ENCODE results near the gene MPG.

Gene MPG

DNA sequence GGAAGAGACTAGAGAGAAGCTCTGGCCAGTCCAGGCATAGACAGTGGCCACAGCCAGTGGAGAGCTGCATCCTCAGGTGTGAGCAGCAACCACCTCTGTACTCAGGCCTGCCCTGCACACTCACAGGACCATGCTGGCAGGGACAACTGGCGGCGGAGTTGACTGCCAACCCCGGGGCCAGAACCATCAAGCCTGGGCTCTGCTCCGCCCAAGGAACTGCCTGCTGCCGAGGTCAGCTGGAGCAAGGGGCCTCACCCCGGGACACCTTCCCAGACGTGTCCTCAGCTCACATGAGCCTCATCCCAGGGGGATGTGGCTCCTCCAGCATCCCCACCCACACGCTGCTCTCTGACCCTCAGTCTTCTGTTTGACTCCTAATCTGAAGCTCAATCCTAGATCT is 8.8 kb upstream of the MPG start:
- TF ChIP-seq, protein P1, sequence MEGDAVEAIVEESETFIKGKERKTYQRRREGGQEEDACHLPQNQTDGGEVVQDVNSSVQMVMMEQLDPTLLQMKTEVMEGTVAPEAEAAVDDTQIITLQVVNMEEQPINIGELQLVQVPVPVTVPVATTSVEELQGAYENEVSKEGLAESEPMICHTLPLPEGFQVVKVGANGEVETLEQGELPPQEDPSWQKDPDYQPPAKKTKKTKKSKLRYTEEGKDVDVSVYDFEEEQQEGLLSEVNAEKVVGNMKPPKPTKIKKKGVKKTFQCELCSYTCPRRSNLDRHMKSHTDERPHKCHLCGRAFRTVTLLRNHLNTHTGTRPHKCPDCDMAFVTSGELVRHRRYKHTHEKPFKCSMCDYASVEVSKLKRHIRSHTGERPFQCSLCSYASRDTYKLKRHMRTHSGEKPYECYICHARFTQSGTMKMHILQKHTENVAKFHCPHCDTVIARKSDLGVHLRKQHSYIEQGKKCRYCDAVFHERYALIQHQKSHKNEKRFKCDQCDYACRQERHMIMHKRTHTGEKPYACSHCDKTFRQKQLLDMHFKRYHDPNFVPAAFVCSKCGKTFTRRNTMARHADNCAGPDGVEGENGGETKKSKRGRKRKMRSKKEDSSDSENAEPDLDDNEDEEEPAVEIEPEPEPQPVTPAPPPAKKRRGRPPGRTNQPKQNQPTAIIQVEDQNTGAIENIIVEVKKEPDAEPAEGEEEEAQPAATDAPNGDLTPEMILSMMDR (IDR thresholded peaks at IDR 0.05; ENCODE audit: insufficient read depth, low read depth, low read length, missing control alignments) = no peak

GRCh38 chr16:71210-71539 is 6.8 kb upstream of the MPG start:
- H3K4me3 ChIP-seq (ENCODE audit: low read depth, low read length) = no peak overlapping the region
- TF ChIP-seq, protein P1 (IDR thresholded peaks at IDR 0.05; ENCODE audit: insufficient read depth, low read depth, low read length, missing control alignments) = no peak
- DNase-seq (ENCODE audit: low read depth) = no peak

More for the DNA sequence above, 8.8 kb upstream of the MPG start:
- no peak for DNase-seq (ENCODE audit: low read depth)
- H3K4me3 ChIP-seq (ENCODE audit: low read depth, low read length) = no peak overlapping the region

DNA sequence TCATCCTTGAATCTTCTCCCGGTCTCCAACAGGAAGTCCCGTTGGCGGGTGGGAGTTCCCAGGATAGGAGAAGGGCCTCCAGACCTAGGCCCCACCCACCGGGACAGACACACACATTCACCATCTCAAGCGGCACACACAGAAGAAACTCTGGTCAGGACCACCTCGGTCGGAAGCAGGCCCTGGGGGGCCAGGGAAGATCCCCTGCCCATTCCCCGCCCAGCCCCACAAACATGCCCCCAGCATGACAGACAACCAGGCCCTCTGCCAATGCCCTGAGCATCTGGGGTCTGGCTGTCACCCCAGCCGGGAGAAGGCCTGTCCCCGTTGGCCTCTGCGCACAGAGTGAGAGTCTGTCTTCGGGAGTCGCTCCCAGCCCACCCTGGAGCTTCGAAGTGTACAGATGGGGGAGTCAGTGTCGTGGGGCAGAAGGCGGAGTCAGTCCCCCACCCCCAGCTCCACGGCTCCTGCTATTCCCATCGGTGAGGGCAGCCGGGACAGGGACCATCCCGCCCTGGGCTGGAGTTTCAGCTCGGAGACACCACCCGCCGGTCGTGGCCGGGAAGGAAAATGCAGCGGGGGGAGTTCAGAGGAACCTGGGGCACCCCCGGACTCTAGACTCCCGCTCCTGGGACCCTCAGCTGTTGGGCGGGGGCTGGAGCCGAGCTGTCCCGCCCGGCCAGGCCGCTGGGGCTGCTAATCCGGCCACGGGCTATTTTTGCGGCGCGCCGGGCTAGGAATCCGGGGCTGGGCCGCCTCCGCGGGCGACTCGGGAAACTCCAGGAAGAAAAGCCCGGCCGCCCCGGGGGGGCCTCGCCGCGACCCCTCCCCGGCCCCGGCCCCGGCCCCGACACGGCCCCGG is 6.3 kb upstream of the MPG start:
- TF ChIP-seq, protein P1 (IDR thresholded peaks at IDR 0.05; ENCODE audit: insufficient read depth, low read depth, low read length, missing control alignments) = no peak
- H3K4me3 ChIP-seq (ENCODE audit: low read depth, low read length) = no peak overlapping the region; the same call in 1 of the 2 replicates
- DNase-seq (ENCODE audit: low read depth) = no peak

DNA sequence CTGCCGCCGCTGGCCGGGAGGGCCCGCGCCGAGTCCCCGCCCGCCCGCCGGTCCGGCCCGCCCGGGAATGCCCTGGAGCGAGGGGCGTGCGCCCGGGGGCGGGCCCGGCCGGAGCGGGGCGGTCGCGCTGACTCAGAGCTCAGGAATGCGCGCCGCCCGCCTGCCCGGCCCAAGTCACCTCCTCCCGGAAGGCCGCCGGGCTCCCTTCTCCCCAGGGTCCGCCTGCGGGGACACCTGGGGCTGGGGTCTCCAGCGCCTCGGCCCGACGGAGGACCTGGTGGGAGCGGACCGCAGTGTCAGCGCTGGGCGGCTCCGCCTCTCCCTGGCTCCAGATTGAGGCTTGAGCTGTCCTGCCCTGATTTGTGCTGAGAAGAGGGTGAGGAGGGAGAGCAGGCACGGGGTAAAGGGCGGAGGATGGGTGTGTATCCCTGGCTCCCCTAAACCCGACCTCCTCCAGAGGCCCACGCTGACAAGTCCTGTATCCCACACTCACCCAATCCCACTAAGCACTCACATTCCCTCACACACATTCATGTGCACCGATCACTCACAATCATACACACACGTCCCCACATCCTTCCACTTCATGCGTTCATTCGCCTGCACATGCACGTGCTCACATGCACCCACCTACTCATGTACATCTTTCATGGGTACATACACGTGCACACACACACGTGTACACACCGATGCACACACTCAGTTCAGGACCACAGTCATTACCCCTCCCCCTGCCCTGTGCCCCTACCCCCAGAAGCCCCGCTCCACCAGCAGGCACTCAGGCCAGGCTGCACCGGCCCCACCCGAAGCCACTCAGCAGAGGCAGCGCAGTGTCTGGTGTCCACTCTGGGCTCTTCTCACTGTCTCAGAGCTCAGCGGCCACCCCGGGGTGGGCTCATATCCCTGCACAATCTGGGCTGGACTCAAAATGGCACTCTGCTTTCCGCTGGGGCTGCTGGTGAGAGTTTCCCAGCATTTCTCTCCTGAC is 5.2 kb upstream of the MPG start, which contains the start of gene RHBDF1:
RHBDF1 (minus strand) TSS at position 71 of the 988 bp plus-strand sequence. CDS start 7,616 bp downstream, outside the sequence.
- no peak within 1 kb of the TSS; the same call in 1 of the 2 replicates for H3K4me3 ChIP-seq (ENCODE audit: low read depth, low read length)
- peak; percentile 28 for DNase-seq (ENCODE audit: low read depth)
- TF ChIP-seq, protein P1 (IDR thresholded peaks at IDR 0.05; ENCODE audit: insufficient read depth, low read depth, low read length, missing control alignments) = no peak

DNA sequence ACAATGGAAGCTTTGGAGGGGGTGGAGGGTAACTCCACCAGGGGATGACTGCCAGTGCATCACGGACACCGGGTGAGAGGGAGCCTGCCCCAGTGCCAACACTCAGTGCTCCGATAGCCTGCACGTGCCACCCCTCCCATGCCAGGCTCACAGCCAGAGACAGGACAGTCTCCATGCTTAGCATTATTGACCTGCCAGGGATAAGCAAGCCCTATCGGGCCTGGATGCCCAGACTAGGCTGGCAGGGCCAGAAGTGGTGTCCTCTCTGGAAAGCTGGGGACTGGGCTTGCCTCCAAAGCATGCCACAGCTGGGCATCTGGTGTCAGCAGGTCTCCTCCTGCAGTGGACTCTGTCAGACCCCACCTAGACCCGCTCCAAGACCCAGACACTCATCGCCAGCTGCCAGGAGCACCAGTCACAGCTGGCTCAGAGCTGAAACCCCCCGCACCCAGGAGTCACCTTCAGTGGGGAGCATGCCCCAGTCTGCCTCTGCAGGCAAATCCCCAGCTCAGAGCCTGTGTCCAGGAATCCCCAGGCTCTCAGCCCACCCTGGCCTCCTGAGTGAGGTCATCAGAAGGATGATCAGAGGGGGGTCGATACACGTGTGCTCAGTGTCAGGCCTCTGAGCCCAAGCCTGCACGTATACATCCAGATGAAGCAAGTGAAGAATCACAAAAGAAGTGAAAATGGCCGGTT is 3.8 kb upstream of the MPG start:
- no peak overlapping the region for H3K4me3 ChIP-seq (ENCODE audit: low read depth, low read length)
- no peak for DNase-seq (ENCODE audit: low read depth)
- TF ChIP-seq, protein P1 (IDR thresholded peaks at IDR 0.05; ENCODE audit: insufficient read depth, low read depth, low read length, missing control alignments) = no peak

GRCh38 chr16:74747-75334 is 3.2 kb upstream of the MPG start:
- H3K4me3 ChIP-seq (ENCODE audit: low read depth, low read length) = no peak overlapping the region
- TF ChIP-seq, protein P1 (IDR thresholded peaks at IDR 0.05; ENCODE audit: insufficient read depth, low read depth, low read length, missing control alignments) = no peak
- no peak for DNase-seq (ENCODE audit: low read depth)
